PFSK-1 (cell line): ENCODE measurements around the gene GDPD5.

Source experiments
- POLR2AphosphoS5 ChIP-seq: IDR thresholded peaks from 2 replicates; pipeline ENCODE4 v1.6.1; 2012; ENCODE audit warnings: low read depth, mild to moderate bottlenecking, control low read depth, low read length, moderate library complexity
- TF ChIP-seq, protein P1 (sequence below), 2 experiments: IDR thresholded peaks; 2 replicates each; pipeline versions ENCODE4 v1.6.1 to v1.8.0; 2011 to 2012; ENCODE audit warnings: low read depth in 2 of 2, low read length in 2 of 2, control low read depth in 1 of 2, inconsistent platforms in 1 of 2, mild to moderate bottlenecking in 1 of 2, moderate library complexity in 1 of 2; ENCODE audit not compliant: insufficient read depth in 1 of 2

DNA sequence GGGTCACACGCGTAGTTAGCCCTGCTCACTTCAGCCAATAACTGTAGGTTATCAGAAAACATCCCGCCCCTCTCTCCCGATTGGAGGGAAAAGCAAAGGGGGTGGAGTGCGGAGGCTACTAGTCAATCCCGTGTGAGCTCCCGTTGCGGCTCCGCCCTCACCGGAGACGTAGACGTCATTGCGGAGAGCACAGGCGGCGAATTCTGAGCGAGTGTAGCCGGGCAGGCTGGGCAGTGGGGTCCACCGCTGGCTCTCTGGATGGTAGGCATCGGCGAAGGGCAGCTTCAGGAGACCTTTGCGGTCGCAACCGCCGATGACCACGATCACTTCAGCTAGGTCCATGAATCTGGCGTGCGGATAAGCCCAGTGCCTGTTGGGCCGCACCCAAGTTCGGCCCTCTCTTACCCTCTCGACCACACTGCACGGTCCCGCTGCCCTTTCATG, 97.4 kb downstream of the GDPD5 start:
- TF ChIP-seq POLR2AphosphoS5: no peak
- TF ChIP-seq, protein P1, sequence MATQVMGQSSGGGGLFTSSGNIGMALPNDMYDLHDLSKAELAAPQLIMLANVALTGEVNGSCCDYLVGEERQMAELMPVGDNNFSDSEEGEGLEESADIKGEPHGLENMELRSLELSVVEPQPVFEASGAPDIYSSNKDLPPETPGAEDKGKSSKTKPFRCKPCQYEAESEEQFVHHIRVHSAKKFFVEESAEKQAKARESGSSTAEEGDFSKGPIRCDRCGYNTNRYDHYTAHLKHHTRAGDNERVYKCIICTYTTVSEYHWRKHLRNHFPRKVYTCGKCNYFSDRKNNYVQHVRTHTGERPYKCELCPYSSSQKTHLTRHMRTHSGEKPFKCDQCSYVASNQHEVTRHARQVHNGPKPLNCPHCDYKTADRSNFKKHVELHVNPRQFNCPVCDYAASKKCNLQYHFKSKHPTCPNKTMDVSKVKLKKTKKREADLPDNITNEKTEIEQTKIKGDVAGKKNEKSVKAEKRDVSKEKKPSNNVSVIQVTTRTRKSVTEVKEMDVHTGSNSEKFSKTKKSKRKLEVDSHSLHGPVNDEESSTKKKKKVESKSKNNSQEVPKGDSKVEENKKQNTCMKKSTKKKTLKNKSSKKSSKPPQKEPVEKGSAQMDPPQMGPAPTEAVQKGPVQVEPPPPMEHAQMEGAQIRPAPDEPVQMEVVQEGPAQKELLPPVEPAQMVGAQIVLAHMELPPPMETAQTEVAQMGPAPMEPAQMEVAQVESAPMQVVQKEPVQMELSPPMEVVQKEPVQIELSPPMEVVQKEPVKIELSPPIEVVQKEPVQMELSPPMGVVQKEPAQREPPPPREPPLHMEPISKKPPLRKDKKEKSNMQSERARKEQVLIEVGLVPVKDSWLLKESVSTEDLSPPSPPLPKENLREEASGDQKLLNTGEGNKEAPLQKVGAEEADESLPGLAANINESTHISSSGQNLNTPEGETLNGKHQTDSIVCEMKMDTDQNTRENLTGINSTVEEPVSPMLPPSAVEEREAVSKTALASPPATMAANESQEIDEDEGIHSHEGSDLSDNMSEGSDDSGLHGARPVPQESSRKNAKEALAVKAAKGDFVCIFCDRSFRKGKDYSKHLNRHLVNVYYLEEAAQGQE (IDR thresholded peaks at IDR 0.05; ENCODE audit: insufficient read depth in 1 of 2, low read depth in 2 of 2, low read length in 2 of 2): no peak
